Measurements from ENCODE around the gene EVL. TPM values are rescaled to one million over a fixed set of nuclear protein-coding genes. Genes with fewer than 3 reads are reported as not detected.
"Not testable (repeated sequence)": the region's sequence is repeated elsewhere in the genome, so short reads cannot be mapped to it uniquely, and the experiment has no call there.

Gene EVL
- total and polyA plus RNA-seq, 8 donors, result 23.0 to 68.4 (median 41.3) TPM

DNA sequence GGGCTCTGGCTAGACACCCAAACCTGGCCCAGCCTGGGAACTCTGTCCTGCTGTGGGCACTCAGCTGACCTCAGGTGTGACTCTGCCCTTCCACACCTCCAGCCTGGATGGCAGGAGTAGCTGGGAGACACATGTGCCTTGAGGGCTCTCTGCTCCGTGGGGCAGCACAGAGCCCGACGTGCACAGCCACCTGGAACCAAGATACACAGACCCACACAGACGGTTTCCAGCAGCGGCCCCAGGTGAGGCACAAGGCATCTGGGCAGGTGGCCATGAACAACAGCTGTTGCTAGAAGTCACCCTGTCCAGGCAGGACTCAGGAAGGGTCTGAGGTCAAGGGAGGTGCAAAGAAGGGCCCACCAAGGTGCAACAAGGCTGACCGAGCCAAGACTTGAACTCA lies 88.3 kb downstream of the EVL start:
- intact Hi-C loops (cut with DNase I), result no loop called here
- H3K36me3 ChIP-seq, result no peaks in the 10 kb centered on the region
- no peaks in the 10 kb centered on the region for H3K9me3 ChIP-seq
- H3K27ac ChIP-seq, result no peak overlapping the region
- 80% methylated on average over 6 of the region's 6 CpGs for WGBS, 2 donors
- TF ChIP-seq CTCF (IDR thresholded peaks at IDR 0.05), result no peak
- ATAC-seq (no peak), DNase-seq (peak in 1 of 6 donors; percentile 54), FAIRE-seq (no peak)
- peaks cover 0 to 14% (median 5%) of the 10 kb centered on the region in 3 donors for H3K4me1 ChIP-seq
- H3K4me3 ChIP-seq, result no peak overlapping the region
- H3K27me3 ChIP-seq, result no peaks in the 10 kb centered on the region

DNA sequence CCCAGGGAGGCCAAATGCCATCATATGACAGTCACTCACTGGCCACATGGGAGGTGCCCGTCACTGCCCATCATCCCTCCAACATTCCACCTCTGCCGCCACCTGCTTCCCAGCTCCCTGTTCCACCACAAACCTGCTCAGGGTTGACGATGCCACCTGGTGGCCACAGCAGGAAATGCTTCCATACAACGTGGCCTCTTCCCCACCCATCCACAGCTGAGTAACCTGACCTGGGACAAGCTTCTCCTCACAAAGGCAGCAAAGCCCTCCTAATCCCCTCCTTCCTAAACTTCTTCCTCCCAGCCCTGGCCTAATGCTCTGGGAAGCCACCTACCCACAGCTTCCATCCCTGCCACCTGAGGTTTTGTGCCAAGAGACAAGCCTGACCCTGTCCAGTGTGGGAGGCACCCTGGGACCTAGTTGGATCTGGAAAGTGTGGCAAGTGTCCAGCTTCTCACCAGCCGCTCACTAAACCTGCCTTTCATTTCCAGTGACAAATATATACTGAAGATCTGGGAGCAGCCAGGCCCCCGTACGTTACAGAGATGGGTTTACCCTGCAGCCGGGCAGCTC lies 89.9 kb downstream of the EVL start:
- no peaks in the 10 kb centered on the region for H3K36me3 ChIP-seq
- H3K9me3 ChIP-seq, result no peaks in the 10 kb centered on the region
- no peak for ATAC-seq
- no peak for FAIRE-seq
- no peak overlapping the region for H3K4me3 ChIP-seq
- intact Hi-C loops (cut with DNase I), result no loop called here
- no peaks in the 10 kb centered on the region for H3K27me3 ChIP-seq
- peak in 1 of 6 donors; percentile 54 for DNase-seq
- WGBS, 2 donors, result 67 to 70% methylated on average over 8 of the region's 8 CpGs
- H3K4me1 ChIP-seq, result peaks cover 0 to 14% (median 5%) of the 10 kb centered on the region in 3 donors
- H3K27ac ChIP-seq, result peak overlapping the region; percentile 35 to 72 (median 49)
- peak in 2 of 4 donors; percentile 12 to 15 for TF ChIP-seq CTCF (IDR thresholded peaks at IDR 0.05)

- Histone ChIP-seq H3K27me3 (no peaks in the 10 kb centered on the region), H3K4me1 (peaks cover 0 to 10% (median 0%) of the 10 kb centered on the region in 3 donors), H3K4me3 (no peak overlapping the region), H3K27ac (peak overlapping the region; percentile 35 to 72 (median 49)), H3K36me3 (no peaks in the 10 kb centered on the region), H3K9me3 (no peaks in the 10 kb centered on the region)
- DNase-seq (peak in 1 of 6 donors; percentile 53), ATAC-seq (peak in 3 of 4 donors; percentile 20 to 36 (median 25)), FAIRE-seq (no peak)
- intact Hi-C loops (cut with DNase I), result no loop called here
- 60% methylated on average over 12 of the region's 12 CpGs for WGBS, 2 donors
- TF ChIP-seq CTCF (IDR thresholded peaks at IDR 0.05), result no peak
Measured at GRCh38 chr14:100155756-100156616, 90.8 kb downstream of the EVL start.

DNA sequence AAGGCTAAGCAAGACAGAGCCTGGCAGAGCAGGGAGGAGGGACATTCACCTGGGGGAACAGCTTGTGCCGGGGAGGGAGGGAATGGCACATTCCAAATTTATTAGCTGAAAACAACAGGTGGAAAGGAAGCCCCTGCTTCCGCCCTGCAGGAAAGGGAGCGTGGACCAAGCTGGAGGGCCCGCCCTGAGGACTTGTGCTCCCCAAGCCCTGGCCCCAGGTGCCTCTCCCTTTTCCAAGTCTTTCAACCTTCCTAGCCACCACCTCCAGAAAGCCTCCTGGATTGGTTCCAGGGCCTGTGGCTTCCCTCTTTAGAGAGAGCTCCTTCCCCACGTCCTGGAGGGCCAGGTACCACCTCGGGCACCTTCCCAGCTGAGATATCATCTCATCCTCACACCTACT lies 91.6 kb downstream of the EVL start:
- peak in 1 of 6 donors; percentile 44 for DNase-seq
- WGBS, 2 donors, result 80 to 85% methylated on average over 6 of the region's 6 CpGs

DNA sequence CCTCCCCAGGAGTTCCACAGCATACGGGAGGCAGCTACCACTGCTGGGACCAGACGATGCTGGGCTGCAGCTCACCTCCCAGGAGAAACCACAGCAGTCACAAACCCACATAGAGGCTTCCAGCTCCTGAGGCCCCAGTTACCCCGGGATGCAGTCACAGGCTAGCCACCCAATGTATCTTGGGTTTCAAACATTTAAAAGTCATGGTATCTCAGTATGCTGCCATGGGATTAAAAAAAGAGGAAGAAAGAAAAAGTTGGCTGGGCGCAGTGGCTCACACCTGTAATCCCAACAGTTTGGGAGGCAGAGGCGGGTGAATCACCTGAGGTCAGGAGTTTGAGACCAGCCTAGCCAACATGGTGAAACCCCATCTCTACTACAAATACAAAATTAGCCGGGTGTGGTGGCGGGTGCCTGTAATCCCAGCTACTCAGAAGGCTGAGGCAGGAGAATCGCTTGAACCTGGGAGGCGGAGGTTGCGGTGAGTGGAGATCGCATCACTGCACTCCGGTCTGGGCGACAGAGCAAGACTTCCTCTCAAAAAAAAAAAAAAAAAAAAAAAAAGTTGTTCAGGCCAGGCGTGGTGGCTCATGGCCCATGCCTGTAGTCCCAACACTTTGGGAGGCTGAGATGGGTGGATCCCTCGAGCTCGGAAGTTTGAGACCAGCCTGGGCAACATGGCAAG lies 92.5 kb downstream of the EVL start:
- H3K27me3 ChIP-seq, result not testable (repeated sequence)

More for the DNA sequence above, 91.6 kb downstream of the EVL start:
- FAIRE-seq (no peak), ATAC-seq (no peak)
- intact Hi-C loops (cut with DNase I), result no loop called here
- H3K9me3 ChIP-seq, result no peaks in the 10 kb centered on the region
- no peaks in the 10 kb centered on the region for H3K36me3 ChIP-seq
- TF ChIP-seq CTCF (IDR thresholded peaks at IDR 0.05), result no peak
- H3K4me1 ChIP-seq, result peaks cover 0 to 10% (median 0%) of the 10 kb centered on the region in 3 donors
- peak overlapping the region in 2 of 4 donors; percentile 60 to 72 for H3K27ac ChIP-seq
- H3K27me3 ChIP-seq, result no peaks in the 10 kb centered on the region
- H3K4me3 ChIP-seq, result no peak overlapping the region

More for the DNA sequence above, 92.5 kb downstream of the EVL start:
- H3K36me3 ChIP-seq; H3K27ac ChIP-seq; H3K9me3 ChIP-seq; FAIRE-seq; H3K4me3 ChIP-seq; H3K4me1 ChIP-seq; intact Hi-C loops (cut with DNase I); ATAC-seq: not testable (repeated sequence)
- WGBS, 2 donors, result 92 to 93% methylated on average over 16 of the region's 16 CpGs
- peak in 1 of 6 donors; percentile 8 for DNase-seq
